ENCODE measurements around the gene PARL. TPM values are rescaled to one million over a fixed set of nuclear protein-coding genes. Genes with fewer than 3 reads are reported as not detected.

PARL gene
- total and polyA plus RNA-seq, 4 donors = 30.0 to 118 (median 54.8) TPM

- 70 to 76% methylated on average over 2 of the region's 2 CpGs for WGBS, 2 donors
- Histone ChIP-seq H3K27ac (ENCODE audit: low read depth in 1 of 2, low read length in 1 of 2) (no peak overlapping the region), H3K4me3 (no peak overlapping the region), H3K27me3 (ENCODE audit: control insufficient read depth in 3 of 3, insufficient read depth in 3 of 3, low read length in 2 of 3) (no peaks in the 10 kb centered on the region), H3K9ac (ENCODE audit: insufficient read depth in 1 of 2, low read length in 2 of 2) (no peak overlapping the region), H3K4me1 (ENCODE audit: control insufficient read depth in 5 of 5, insufficient read depth in 5 of 5, low read length in 5 of 5) (peaks cover 0 to 2% (median 0%) of the 10 kb centered on the region in 5 donors), H3K36me3 (ENCODE audit: control insufficient read depth in 4 of 4, insufficient read depth in 4 of 4, low read length in 4 of 4) (peaks cover 0 to 4% (median 3%) of the 10 kb centered on the region in 4 donors), H3K9me3 (ENCODE audit: control insufficient read depth in 4 of 4, insufficient read depth in 3 of 4, low read length in 3 of 4) (no peaks in the 10 kb centered on the region)
- no peak for TF ChIP-seq CTCF (IDR thresholded peaks at IDR 0.05; ENCODE audit: control extremely low read depth, extremely low read depth)
- ATAC-seq (ENCODE audit: insufficient read depth, low FRiP score) (no peak), DNase-seq (no peak)
Measured at GRCh38 chr3:183871541-183871940, 13.1 kb downstream of the PARL start.

- Histone ChIP-seq H3K4me1 (ENCODE audit: control insufficient read depth in 5 of 5, insufficient read depth in 5 of 5, low read length in 5 of 5) (peaks cover 0 to 2% (median 0%) of the 10 kb centered on the region in 5 donors), H3K4me3 (no peak overlapping the region), H3K9ac (ENCODE audit: insufficient read depth in 1 of 2, low read length in 2 of 2) (no peak overlapping the region), H3K27ac (ENCODE audit: low read depth in 1 of 2, low read length in 1 of 2) (no peak overlapping the region), H3K9me3 (ENCODE audit: control insufficient read depth in 4 of 4, insufficient read depth in 3 of 4, low read length in 3 of 4) (no peaks in the 10 kb centered on the region), H3K36me3 (ENCODE audit: control insufficient read depth in 4 of 4, insufficient read depth in 4 of 4, low read length in 4 of 4) (peaks cover 1 to 9% (median 4%) of the 10 kb centered on the region in 4 donors), H3K27me3 (ENCODE audit: control insufficient read depth in 3 of 3, insufficient read depth in 3 of 3, low read length in 2 of 3) (no peaks in the 10 kb centered on the region)
- TF ChIP-seq CTCF (IDR thresholded peaks at IDR 0.05; ENCODE audit: control extremely low read depth, extremely low read depth) = no peak
- ATAC-seq (ENCODE audit: insufficient read depth, low FRiP score) (no peak), DNase-seq (no peak)
- WGBS, 2 donors = 55 to 80% methylated on average over 3 of the region's 3 CpGs
Measured at GRCh38 chr3:183870563-183870962, 14.1 kb downstream of the PARL start.

- no peak for ATAC-seq (ENCODE audit: insufficient read depth, low FRiP score)
Measured at GRCh38 chr3:183868796-183869195, 15.9 kb downstream of the PARL start.

More at GRCh38 chr3:183868796-183869195, 15.9 kb downstream of the PARL start:
- no peaks in the 10 kb centered on the region for H3K9me3 ChIP-seq (ENCODE audit: control insufficient read depth in 4 of 4, insufficient read depth in 3 of 4, low read length in 3 of 4)
- H3K4me3 ChIP-seq = no peak overlapping the region
- H3K9ac ChIP-seq (ENCODE audit: insufficient read depth in 1 of 2, low read length in 2 of 2) = no peak overlapping the region
- no peak overlapping the region for H3K27ac ChIP-seq (ENCODE audit: low read depth in 1 of 2, low read length in 1 of 2)
- H3K36me3 ChIP-seq (ENCODE audit: control insufficient read depth in 4 of 4, insufficient read depth in 4 of 4, low read length in 4 of 4) = peaks cover 3 to 20% (median 12%) of the 10 kb centered on the region in 4 donors
- no peak for DNase-seq
- H3K27me3 ChIP-seq (ENCODE audit: control insufficient read depth in 3 of 3, insufficient read depth in 3 of 3, low read length in 2 of 3) = no peaks in the 10 kb centered on the region
- 42 to 76% methylated on average over 1 of the region's 1 CpG for whole genome bisulfite sequencing, 2 donors
- no peak for TF ChIP-seq CTCF (IDR thresholded peaks at IDR 0.05; ENCODE audit: control extremely low read depth, extremely low read depth)
- peaks cover 0 to 2% (median 0%) of the 10 kb centered on the region in 5 donors for H3K4me1 ChIP-seq (ENCODE audit: control insufficient read depth in 5 of 5, insufficient read depth in 5 of 5, low read length in 5 of 5)
